Measurements from ENCODE around the gene TSPAN1. TPM values are rescaled to one million over a fixed set of nuclear protein-coding genes. Genes with fewer than 3 reads are reported as not detected.
"Not testable (repeated sequence)": the region's sequence is repeated elsewhere in the genome, so short reads cannot be mapped to it uniquely, and the experiment has no call there.

The TSPAN1 gene
- total and polyA plus RNA-seq, 7 experiments from 2014 or later = not detected

DNA sequence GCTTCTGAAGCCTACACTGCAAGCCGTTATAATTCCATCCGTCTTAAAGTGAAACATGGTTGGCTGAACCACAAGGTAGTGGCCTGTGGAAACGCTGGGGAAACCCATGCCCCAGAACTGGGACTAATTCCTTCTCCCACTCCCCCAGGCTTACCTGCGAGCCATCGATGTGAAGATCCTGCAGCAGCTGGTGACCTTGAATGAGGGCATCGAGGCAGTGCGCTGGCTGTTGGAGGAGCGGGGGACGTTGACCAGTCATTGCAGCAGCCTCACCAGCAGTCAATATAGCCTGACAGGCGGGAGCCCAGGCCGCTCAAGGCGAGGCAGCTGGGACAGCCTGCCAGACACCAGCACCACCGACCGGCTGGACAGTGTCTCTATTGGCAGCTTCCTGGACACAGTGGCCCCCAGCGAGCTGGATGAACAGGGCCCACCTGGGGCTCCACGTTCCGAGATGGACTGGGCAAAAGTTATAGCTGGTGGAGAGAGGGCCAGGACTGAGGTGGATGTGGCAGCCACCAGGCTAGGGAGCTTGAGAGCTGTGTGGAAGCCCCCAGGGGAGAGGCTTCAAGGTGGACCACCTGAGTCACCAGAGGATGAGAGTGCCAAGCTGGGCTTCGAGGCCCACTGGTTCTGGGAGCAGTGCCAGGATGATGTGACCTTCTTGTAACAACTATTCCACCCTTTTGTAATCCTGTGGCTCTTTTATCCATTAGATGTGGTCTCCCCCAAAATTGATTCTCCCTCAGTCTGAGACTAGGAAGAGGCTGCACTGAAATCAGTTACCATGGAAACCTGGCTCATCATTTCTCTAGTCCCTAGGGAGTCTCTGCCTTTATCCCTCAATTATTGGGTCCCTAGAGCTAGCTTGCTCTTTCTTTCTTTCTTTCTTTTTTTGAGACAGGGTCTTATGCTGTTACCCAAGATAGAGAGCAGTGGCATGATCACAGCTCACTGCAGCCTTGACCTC, 44.9 kb downstream of the TSPAN1 start:
- POLR2A ChIA-PET = no interaction called here
- Histone ChIP-seq H3K4me3 (ENCODE audit: low read length) (no peak overlapping the region), H3K9me3 (ENCODE audit: control insufficient read depth in 2 of 3, low read length in 3 of 3) (no peaks in the 10 kb centered on the region), H3K4me1 (ENCODE audit: control insufficient read depth in 2 of 2, insufficient read depth in 2 of 2, low read length in 2 of 2) (no peaks in the 10 kb centered on the region), H3K27ac (ENCODE audit: low read depth, low read length) (no peak overlapping the region), H3K36me3 (ENCODE audit: control insufficient read depth in 2 of 3, insufficient read depth in 3 of 3, low read length in 3 of 3) (no peaks in the 10 kb centered on the region), H3K27me3 (ENCODE audit: control insufficient read depth in 2 of 2, insufficient read depth in 2 of 2, low read length in 2 of 2) (no peaks in the 10 kb centered on the region)
- Mint-ChIP-seq H3K4me1 (peaks cover 0 to 4% (median 0%) of the 10 kb centered on the region in 7 donors), H3K27me3 (peaks cover 0 to 5% (median 0%) of the 10 kb centered on the region in 5 donors), H3K4me3 (no peak overlapping the region), H3K9me3 (peaks cover 0 to 2% (median 0%) of the 10 kb centered on the region in 11 donors), H3K36me3 (no peaks in the 10 kb centered on the region), H3K27ac (no peak overlapping the region)
- intact Hi-C loops (cut with micrococcal nuclease) = no loop called here
- ATAC-seq = no peak
- CTCF ChIA-PET = no interaction called here
- no peak for DNase-seq

DNA sequence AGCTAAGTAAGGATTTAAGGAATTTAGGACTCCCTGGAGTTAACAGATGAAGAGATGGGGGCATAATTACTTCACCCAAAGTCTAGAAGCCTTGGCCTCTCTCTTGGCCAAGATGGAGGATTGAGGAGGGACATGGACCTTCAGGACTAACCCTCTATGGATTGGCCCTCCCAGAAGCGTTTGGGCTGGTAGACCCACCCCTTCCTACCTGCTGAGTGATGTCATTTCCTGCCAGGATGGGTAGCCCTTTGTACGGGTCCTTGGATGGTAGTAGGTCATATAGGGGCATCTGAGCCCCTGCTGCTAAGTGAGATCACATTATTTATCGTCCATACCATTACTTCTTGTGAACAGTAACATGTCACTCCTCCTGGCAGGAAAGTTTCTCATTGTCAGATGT, 45.9 kb downstream of the TSPAN1 start:
- Mint-ChIP-seq H3K27me3 (peaks cover 0 to 5% (median 0%) of the 10 kb centered on the region in 5 donors), H3K27ac (no peak overlapping the region), H3K4me1 (peaks cover 0 to 4% (median 0%) of the 10 kb centered on the region in 7 donors), H3K9me3 (peaks cover 0 to 2% (median 0%) of the 10 kb centered on the region in 11 donors), H3K36me3 (no peaks in the 10 kb centered on the region), H3K4me3 (no peak overlapping the region)
- ChIA-PET CTCF (no interaction called here), POLR2A (interaction anchor here (0.6 kb wide), 1 partner anchor 76 kb away, joined by 5 read pairs; no protein-coding TSS in a partner anchor)
- Histone ChIP-seq H3K36me3 (ENCODE audit: control insufficient read depth in 2 of 3, insufficient read depth in 3 of 3, low read length in 3 of 3) (no peaks in the 10 kb centered on the region), H3K4me3 (ENCODE audit: low read length) (no peak overlapping the region), H3K27ac (ENCODE audit: low read depth, low read length) (no peak overlapping the region), H3K4me1 (ENCODE audit: control insufficient read depth in 2 of 2, insufficient read depth in 2 of 2, low read length in 2 of 2) (no peaks in the 10 kb centered on the region), H3K27me3 (ENCODE audit: control insufficient read depth in 2 of 2, insufficient read depth in 2 of 2, low read length in 2 of 2) (no peaks in the 10 kb centered on the region), H3K9me3 (ENCODE audit: control insufficient read depth in 2 of 3, low read length in 3 of 3) (no peaks in the 10 kb centered on the region)
- intact Hi-C loops (cut with micrococcal nuclease) = no loop called here
- ATAC-seq (no peak), DNase-seq (no peak)

DNA sequence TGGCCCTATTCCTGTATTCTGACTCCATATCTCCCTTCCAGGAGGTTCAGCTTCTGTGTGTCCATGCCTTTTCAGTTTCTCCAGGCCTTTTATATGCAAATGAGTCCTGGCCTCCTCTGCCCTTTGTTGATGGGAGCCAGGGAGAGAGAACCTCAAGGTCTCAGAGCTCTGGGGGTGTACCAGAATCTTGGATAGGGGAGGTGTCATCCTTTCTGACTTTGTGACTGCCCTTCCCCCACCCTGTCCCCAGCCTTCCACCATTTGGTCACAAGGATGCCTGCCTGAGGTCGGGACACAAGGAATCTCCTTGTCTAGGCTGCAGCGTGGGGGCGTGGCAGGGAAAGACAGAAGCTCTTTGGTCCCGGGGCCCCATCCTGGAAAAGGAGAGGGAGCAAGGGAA, 46.9 kb downstream of the TSPAN1 start:
- Histone ChIP-seq H3K9me3 (ENCODE audit: control insufficient read depth in 2 of 3, low read length in 3 of 3) (no peaks in the 10 kb centered on the region), H3K27ac (ENCODE audit: low read depth, low read length) (no peak overlapping the region), H3K27me3 (ENCODE audit: control insufficient read depth in 2 of 2, insufficient read depth in 2 of 2, low read length in 2 of 2) (no peaks in the 10 kb centered on the region), H3K4me3 (ENCODE audit: low read length) (no peak overlapping the region), H3K36me3 (ENCODE audit: control insufficient read depth in 2 of 3, insufficient read depth in 3 of 3, low read length in 3 of 3) (no peaks in the 10 kb centered on the region), H3K4me1 (ENCODE audit: control insufficient read depth in 2 of 2, insufficient read depth in 2 of 2, low read length in 2 of 2) (no peaks in the 10 kb centered on the region)
- Mint-ChIP-seq H3K4me1 (peaks cover 0 to 4% (median 0%) of the 10 kb centered on the region in 7 donors), H3K9me3 (peaks cover 0 to 2% (median 0%) of the 10 kb centered on the region in 11 donors), H3K36me3 (no peaks in the 10 kb centered on the region), H3K4me3 (no peak overlapping the region), H3K27me3 (peaks cover 0 to 4% (median 0%) of the 10 kb centered on the region in 5 donors), H3K27ac (no peak overlapping the region)
- ChIA-PET POLR2A (no interaction called here), CTCF (interaction anchor here (1.3 kb wide), 1 partner anchor 40 kb away, joined by 5 read pairs; no protein-coding TSS in a partner anchor)
- intact Hi-C loops (cut with micrococcal nuclease) = loop anchor here in 1 of 2 donors (2.0 kb wide), 1 partner anchor 23 kb away; the partner anchor contains the start of gene POMGNT1
- DNase-seq (no peak), ATAC-seq (no peak)

DNA sequence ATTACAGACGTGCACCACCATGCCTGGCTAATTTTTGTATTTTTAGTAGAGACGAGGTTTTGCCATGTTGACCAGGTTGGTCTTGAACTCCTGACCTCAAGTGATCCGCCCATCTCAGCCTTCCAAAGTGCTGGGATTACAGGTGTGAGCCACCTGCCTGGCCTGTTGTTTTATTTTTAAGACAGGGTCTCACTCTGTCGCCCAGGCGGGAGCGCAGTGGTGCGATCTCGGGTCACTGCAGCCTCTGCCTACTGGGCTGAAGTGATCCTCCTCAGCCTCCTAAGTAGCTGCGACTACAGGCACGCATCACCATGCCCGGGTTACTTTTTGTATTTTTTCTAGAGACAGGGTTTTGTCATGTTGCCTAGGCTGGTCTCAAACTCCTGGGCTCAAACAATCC, 48.2 kb downstream of the TSPAN1 start:
- H3K4me1 ChIP-seq (ENCODE audit: control insufficient read depth in 2 of 2, insufficient read depth in 2 of 2, low read length in 2 of 2); POLR2A ChIA-PET; H3K27ac Mint-ChIP-seq; H3K36me3 ChIP-seq (ENCODE audit: control insufficient read depth in 2 of 3, insufficient read depth in 3 of 3, low read length in 3 of 3); H3K9me3 Mint-ChIP-seq; H3K4me3 ChIP-seq (ENCODE audit: low read length); H3K4me3 Mint-ChIP-seq; H3K27me3 Mint-ChIP-seq; H3K4me1 Mint-ChIP-seq; ATAC-seq; DNase-seq; H3K36me3 Mint-ChIP-seq; H3K9me3 ChIP-seq (ENCODE audit: control insufficient read depth in 2 of 3, low read length in 3 of 3); H3K27me3 ChIP-seq (ENCODE audit: control insufficient read depth in 2 of 2, insufficient read depth in 2 of 2, low read length in 2 of 2); H3K27ac ChIP-seq (ENCODE audit: low read depth, low read length): not testable (repeated sequence)
- CTCF ChIA-PET = interaction anchor here (0.8 to 2.9 kb wide), 9 partner anchors 12 to 187 kb away, joined by 3 to 11 read pairs (median 5); partner anchors contain the start of gene LURAP1
- intact Hi-C loops (cut with micrococcal nuclease) = loop anchor here (1.0 to 2.0 kb wide), 4 partner anchors 24 to 186 kb away; partner anchors contain the start of gene POMGNT1 (in 1 of the 2)

DNA sequence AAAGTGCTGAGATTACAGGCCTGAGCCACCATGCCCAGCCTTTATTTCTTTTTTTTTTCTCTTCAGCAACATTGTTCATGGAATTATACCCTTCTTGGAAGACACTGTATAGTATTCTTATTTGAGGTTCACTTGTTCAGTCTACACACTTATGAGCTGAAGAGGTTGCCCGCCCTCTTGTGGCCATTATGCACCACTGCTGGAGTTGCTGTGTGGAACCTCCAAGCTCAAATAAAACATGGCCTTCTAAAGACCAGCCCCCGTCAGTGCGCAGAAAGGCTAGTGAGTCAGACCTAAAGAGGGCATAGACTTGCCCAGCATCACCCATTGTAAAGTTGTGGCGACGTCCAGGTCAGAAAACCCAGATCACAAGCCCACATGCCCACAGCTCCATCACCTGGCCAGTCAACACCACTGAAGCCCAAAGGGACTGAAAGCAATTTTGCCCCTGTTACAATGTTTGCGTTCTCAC, 48.6 kb downstream of the TSPAN1 start:
- Histone ChIP-seq H3K27me3 (ENCODE audit: control insufficient read depth in 2 of 2, insufficient read depth in 2 of 2, low read length in 2 of 2) (no peaks in the 10 kb centered on the region), H3K36me3 (ENCODE audit: control insufficient read depth in 2 of 3, insufficient read depth in 3 of 3, low read length in 3 of 3) (no peaks in the 10 kb centered on the region), H3K9me3 (ENCODE audit: control insufficient read depth in 2 of 3, low read length in 3 of 3) (no peaks in the 10 kb centered on the region), H3K4me1 (ENCODE audit: control insufficient read depth in 2 of 2, insufficient read depth in 2 of 2, low read length in 2 of 2) (no peaks in the 10 kb centered on the region), H3K27ac (ENCODE audit: low read depth, low read length) (no peak overlapping the region), H3K4me3 (ENCODE audit: low read length) (no peak overlapping the region)
- H3K27me3 Mint-ChIP-seq = no peaks in the 10 kb centered on the region
- peaks cover 0 to 4% (median 2%) of the 10 kb centered on the region in 7 donors for H3K4me1 Mint-ChIP-seq
- intact Hi-C loops (cut with micrococcal nuclease) = loop anchor here (1.0 to 2.0 kb wide), 4 partner anchors 25 to 186 kb away; partner anchors contain the start of gene POMGNT1 (in 1 of the 2)
- CTCF ChIA-PET = interaction anchor here (0.7 to 2.9 kb wide), 14 partner anchors 11 to 187 kb away, joined by 3 to 11 read pairs (median 4); partner anchors contain the start of gene LURAP1
- ATAC-seq = peak; percentile 93
- H3K4me3 Mint-ChIP-seq = no peak overlapping the region
- H3K27ac Mint-ChIP-seq = no peak overlapping the region
- DNase-seq = peak; percentile 22 to 59 (median 46)
- peaks cover 0 to 2% (median 0%) of the 10 kb centered on the region in 11 donors for H3K9me3 Mint-ChIP-seq
- H3K36me3 Mint-ChIP-seq = no peaks in the 10 kb centered on the region
- POLR2A ChIA-PET = no interaction called here

DNA sequence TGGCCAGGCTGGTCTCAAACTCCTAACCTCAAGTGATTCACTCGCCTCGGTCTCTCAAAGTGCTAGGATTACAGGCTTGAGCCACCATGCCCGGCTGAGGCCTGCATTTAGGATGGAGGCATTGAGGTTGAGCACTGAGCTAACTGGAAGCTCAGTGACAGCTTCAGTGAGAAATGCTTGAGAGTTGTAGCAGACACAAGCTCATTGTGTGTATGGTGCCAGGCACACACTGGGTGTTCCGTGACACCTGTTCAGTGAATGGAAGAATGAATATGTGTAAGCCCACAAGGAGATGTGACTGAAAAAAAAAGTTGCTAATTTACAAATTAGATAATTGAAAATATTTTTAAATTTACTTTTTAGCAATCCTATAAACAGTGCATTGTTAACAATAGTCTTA, 50.1 kb downstream of the TSPAN1 start:
- intact Hi-C loops (cut with micrococcal nuclease) = no loop called here

More for the DNA sequence above, 50.1 kb downstream of the TSPAN1 start:
- Histone ChIP-seq H3K4me3 (ENCODE audit: low read length) (no peak overlapping the region), H3K27me3 (ENCODE audit: control insufficient read depth in 2 of 2, insufficient read depth in 2 of 2, low read length in 2 of 2) (no peaks in the 10 kb centered on the region), H3K4me1 (ENCODE audit: control insufficient read depth in 2 of 2, insufficient read depth in 2 of 2, low read length in 2 of 2) (no peaks in the 10 kb centered on the region), H3K27ac (ENCODE audit: low read depth, low read length) (no peak overlapping the region), H3K36me3 (ENCODE audit: control insufficient read depth in 2 of 3, insufficient read depth in 3 of 3, low read length in 3 of 3) (no peaks in the 10 kb centered on the region), H3K9me3 (ENCODE audit: control insufficient read depth in 2 of 3, low read length in 3 of 3) (no peaks in the 10 kb centered on the region)
- Mint-ChIP-seq H3K27me3 (no peaks in the 10 kb centered on the region), H3K27ac (peak overlapping the region in 1 of 9 donors; percentile 65), H3K36me3 (no peaks in the 10 kb centered on the region), H3K4me3 (no peak overlapping the region), H3K9me3 (peaks cover 0 to 2% (median 0%) of the 10 kb centered on the region in 11 donors), H3K4me1 (peaks cover 0 to 6% (median 4%) of the 10 kb centered on the region in 7 donors)
- ATAC-seq (no peak), DNase-seq (no peak)
- CTCF ChIA-PET = interaction anchor here (0.6 to 2.9 kb wide), 4 partner anchors 183 to 714 kb away, joined by 3 to 11 read pairs (median 4); no protein-coding TSS in a partner anchor
- POLR2A ChIA-PET = no interaction called here
